Jurkat, Clone E6-1 (cell line): ENCODE data around the gene ANTKMT.
"Not testable (repeated sequence)": the region's sequence is repeated elsewhere in the genome, so short reads cannot be mapped to it uniquely, and the experiment has no call there.

Source experiments
- DNase-seq: peaks from one replicate; pipeline ENCODE4 v3.0.0-alpha.2; 2011; ENCODE audit warnings: low read depth, low spot score
- H3K4me3 ChIP-seq: 2 replicates; pipeline ENCODE4 v1.5.1; 2011; ENCODE audit warnings: mild to moderate bottlenecking, low read length, control low read depth, moderate library complexity

ANTKMT gene

DNA sequence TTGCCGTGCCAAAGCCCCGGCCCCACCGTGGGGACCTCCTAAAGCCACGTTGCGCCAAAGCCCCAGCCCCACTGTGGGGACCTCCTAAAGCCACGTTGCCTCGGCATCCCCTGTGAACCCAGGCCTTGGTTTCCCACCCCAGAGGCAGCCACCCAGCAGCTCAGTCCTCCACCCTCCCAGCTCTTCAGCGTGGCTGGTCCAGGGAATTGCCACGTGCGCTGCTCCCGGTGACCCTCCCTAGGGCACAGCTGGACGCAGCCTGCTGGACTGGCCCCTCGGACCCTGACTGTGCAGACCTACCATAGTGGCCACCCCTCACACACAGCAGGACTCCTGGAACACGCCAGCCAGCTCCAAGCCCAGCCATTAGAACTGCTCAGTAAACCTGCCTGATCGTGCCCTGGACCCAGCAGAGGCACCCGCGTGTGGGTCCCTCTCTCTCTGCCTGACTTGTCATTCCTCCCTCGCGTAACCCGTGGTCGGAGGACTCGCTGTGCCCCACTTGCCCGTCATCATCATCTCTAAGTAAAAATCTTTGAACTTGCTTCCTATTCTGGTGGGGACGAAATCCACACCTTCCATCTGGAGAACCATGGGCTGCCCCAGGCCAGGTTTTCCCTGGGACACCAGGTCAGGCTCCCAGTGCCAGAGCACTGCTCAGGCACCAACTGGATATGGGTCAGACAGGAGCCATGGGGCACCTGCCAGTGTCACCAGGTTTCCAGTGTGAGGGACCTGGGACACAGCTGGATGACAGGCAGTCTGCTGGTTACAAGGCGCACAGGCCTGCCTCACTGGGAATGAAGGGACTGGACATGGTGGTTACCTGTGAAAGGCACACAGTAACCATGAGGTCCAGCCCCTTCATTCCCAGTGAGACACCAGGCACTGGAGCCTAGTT, 14.3 kb downstream of the ANTKMT start:
- DNase-seq, result no peak
- H3K4me3 ChIP-seq, result no peak overlapping the region

DNA sequence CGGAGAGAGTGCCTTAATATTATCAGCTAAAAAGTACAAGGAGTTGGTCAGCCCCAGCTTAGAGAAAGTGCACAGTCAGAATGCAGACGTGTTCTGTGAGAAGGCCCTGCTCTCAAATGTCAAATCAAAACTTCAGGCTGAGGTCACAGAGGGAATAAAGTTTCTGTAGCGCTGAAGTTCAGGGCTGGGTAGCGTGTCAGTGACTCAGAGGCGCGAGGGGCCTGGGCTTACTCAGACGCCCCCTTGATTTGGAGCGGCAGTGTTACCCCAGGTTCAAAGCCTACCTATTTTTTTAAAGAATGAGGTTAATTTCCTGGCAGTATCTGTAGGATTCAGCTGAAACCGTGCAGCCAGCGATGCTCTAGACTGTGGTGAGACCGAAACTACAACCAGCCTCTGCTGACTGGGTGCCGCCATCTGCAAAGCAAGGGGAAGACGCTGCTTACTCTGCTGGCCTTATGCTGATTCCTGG, 15.1 kb downstream of the ANTKMT start:
- DNase-seq, result no peak
- H3K4me3 ChIP-seq, result no peak overlapping the region

DNA sequence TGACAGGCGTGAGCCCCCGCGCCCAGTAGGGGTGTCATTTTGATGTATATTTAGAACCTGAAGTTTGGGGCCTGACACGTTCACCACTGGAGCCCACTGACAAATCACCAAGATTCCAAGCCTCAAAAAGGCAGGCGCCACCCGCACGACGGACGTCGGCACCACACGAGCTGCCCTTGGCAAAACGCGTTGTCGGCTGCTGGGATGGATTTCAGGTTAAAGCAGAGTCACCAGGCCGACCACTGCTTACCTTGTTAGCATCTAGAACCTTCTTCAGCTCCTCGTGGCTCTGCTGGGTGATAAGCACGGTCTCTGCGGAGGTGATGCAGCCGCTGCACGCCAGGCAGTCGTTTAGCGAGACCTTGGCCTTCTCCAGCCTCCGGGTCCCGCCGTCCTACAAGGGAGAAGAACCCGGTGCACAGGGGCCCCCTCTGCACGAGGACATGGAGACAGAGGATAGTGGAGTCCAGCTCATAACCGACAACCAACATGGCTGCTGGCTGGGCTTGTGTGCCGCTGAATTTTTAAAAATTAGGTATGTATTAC, 16.1 kb downstream of the ANTKMT start:
- H3K4me3 ChIP-seq, result peak overlapping the region; percentile 57
- DNase-seq, result no peak

DNA sequence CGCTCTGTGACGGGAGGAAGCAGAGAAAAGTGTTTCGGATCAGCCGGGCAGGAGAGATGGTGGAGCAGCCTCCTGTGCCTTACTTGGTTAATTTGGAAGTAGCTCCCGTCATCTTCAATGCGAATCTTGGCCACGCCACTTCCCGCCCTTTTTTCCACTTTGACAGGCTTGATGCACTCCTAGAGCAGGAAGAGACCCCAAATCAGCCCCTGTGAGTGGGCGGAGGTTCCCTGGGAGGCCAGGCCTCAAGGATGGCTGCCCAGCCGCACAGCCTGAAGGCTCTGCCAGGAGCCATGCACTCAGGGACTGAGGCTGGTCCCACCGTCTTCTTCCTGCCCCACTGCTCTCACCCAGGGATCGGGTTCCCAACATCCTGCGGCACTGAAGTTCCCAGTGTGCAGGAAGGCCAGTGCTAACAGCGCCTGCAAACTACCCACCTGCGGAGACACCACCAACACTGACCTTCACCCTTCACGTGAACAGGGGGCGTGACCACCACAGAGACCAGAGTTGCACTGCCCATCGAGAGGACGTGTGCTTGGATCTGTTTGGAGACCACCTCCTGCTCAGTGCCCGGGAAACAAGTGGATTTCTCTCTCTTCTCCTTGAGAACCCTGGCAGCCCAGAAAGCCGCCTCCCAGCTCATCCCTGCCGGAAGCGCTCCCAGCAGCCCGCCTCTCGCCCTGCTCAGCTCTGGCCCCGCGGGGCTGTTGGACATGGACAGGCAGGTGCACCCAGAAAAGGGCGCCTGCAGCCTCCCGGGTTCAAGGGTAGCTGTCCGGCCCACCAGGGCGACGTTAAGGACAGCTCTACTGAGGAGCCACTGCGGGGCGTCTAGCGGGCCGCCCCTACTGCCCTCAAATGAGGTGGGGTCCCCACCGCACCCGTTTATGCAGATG, 18.9 kb downstream of the ANTKMT start:
- DNase-seq, result no peak
- H3K4me3 ChIP-seq, result peak overlapping the region; percentile 77

DNA sequence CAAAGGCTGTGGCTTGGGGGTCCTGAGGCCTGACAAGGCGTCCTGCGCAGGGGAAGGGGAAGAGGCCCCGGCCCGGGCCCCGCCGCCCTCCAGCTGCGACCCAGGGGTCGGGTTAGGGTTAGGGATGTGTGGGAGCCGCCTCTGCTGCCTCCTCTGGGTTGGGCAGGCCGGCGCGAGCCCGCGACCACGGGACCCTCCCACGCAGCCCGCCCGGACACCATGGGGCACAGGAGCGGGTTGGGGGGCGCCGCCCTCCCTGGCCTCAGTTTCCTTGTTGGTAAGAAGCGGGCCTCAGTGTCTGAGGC, 19.5 kb downstream of the ANTKMT start:
- H3K4me3 ChIP-seq, result peak overlapping the region; percentile 77
- DNase-seq, result no peak

DNA sequence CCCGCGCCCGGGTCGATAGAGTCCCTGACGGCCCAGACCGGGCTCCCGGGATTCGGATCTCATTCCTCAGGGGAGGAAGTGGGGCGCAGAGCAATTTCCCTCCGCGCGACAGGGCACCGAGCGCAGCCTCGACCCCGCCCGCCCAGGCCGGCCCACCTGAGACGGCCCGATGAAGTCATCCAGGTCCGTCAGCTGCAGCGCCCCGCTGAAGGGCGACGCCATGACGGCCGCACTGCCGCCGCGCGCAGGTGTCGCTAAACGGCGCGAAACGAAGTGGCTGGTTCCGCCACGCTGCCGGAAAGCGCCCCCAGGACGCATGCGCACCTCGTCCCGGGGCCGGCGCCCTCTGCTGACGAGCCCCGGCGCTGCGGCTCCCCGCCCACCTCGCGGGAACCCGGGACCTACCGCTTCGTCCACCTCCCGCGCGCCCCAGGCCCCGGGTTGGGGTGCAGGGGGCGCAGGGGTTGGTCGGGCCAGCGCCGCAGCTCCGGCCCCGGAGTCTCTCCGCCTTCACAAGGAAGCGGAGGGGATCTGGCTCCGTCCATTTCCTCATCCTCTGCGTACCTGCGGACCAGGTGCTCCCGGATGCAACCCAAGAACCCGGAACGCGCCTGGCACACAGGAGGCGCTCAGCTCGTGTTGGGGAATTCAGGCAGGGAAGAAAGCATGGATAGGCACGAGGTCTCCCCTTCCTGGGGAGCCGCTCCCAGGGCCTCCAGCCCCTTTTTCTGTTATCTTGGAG, 20.0 kb downstream of the ANTKMT start, which contains the start of gene CIAO3:
Gene CIAO3 (minus strand): TSS at position 234 of the 742 bp plus-strand sequence. CDS start 12 bp downstream, at position 222.
- peak; percentile 83 for DNase-seq
- peak within 1 kb of the TSS; percentile 77 for H3K4me3 ChIP-seq

DNA sequence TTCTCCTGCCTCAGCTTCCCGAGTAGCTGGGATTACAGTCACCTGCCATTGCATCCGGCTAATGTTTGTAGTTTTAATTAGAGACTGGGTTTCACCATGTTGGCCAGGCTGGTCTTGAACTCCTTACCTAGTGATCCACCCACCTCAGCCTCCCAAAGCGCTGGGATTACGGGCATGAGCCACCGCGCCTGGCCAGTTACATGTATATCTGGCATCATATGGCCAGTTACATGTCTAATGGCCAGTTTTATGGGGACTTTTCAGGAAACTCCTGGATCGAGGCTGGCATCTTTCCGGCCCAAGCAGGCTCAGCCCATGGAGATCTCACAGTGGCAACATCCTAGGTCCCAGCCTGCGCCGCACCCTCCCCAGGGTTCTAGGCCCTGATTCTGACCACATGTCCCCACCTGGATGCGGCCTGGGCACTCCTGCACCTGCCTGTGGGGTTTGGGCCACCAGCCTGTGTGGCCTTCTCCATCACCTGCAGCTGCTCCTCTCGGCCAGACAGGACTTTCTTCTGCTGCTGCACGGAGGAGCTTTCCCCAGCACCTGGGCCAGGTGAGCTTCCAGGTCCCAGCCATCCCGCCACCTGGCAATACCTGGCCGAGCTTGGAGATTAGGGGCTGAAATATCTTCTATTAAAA, 21.2 kb downstream of the ANTKMT start:
- no peak overlapping the region for H3K4me3 ChIP-seq
- DNase-seq, result no peak

DNA sequence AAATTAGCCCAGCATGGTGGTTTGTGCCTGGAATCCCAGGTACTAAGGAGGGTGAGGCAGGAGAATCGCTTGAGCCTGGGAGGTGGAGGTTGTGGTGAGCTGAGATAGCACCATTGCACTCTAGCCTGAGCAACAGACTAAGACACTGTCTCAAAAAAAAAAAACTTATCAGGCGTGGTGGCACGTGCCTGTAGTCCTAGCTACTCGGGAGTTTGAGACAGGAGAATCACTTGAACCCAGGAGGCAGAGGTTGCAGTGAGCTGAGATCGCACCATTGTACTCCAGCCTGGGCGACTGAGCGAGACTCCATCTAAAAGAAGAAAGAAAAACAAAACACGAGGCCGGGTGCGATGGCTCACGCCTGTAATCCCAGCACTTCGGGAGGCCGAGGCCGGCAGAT, 21.9 kb downstream of the ANTKMT start:
- DNase-seq, result not testable (repeated sequence)

DNA sequence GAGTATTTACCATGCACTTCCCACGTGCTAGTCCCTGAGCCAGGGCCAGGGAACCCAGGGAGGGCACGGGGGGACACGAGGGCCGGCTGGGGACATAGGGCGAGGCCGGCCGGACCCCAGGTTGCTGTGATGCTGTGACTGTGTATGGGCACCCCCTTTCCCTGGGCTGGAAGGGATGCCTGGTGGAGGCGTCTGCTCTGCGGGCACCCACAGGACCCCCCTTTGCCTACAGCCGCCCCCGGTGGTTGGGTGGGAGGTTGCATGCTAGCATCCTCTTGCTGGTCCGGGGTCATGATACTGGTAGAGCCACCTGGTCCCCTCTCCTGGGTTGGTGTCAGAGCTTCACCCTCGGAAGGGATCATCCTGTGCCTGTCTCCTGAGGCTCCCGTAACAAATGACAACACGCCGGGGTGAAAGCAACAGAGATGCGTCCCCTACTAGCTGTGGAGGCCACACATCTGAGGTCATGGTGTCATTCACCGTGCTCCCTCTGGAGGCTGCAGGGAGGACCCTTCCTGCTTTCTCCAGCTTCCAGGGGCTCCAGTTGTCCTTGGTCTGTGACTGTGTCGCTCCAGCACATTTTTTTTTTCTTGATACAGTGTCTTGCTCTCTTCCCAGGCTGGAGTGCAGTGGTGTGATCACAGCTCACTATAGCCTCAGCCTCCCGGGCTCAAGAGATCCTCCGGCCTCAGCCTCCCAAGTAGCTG, 23.0 kb downstream of the ANTKMT start:
- no peak for DNase-seq
- H3K4me3 ChIP-seq, result no peak overlapping the region

More for the DNA sequence above, 21.9 kb downstream of the ANTKMT start:
- H3K4me3 ChIP-seq, result not testable (repeated sequence)

DNA sequence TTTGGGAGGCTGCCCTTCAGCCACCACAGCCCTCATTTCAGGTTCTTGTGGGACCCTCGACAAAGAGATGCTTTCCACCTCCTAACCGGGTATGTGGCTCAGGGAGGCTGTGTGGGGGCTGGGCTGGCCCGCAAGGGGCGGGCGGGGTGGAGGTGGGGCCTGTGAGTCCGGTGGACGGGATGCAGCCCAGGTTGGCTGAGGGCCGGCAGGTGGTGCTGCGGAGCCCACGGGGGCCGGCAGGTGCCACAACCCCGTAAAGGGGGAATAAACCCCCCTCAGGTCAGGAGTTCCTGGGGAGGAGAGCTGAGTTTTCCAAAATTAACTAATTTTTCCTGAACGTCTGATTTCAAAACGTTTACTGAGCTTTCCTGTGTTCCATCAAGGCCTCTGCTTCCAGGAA, 24.8 kb downstream of the ANTKMT start:
- no peak overlapping the region for H3K4me3 ChIP-seq
- DNase-seq, result no peak

DNA sequence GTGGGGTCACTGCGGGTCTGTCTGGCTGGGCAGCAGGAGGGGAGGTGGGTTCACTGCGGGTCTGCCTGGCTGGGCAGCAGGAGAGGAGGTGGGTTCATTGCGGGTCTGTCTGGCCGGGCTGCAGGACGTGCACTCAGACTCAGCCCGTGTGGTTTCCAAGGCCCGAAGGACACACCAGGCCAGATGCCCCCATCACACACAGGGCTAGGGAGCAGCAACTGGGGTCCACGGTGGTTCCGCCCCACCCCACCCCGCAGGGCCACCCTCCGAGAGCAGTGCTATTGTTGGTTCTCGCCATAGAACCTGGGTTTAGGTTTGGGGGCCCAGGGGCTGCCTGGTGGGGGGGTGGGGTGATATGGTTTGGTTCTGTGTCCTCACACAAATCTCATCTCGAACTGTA, 25.7 kb downstream of the ANTKMT start:
- no peak for DNase-seq
- H3K4me3 ChIP-seq, result no peak overlapping the region

DNA sequence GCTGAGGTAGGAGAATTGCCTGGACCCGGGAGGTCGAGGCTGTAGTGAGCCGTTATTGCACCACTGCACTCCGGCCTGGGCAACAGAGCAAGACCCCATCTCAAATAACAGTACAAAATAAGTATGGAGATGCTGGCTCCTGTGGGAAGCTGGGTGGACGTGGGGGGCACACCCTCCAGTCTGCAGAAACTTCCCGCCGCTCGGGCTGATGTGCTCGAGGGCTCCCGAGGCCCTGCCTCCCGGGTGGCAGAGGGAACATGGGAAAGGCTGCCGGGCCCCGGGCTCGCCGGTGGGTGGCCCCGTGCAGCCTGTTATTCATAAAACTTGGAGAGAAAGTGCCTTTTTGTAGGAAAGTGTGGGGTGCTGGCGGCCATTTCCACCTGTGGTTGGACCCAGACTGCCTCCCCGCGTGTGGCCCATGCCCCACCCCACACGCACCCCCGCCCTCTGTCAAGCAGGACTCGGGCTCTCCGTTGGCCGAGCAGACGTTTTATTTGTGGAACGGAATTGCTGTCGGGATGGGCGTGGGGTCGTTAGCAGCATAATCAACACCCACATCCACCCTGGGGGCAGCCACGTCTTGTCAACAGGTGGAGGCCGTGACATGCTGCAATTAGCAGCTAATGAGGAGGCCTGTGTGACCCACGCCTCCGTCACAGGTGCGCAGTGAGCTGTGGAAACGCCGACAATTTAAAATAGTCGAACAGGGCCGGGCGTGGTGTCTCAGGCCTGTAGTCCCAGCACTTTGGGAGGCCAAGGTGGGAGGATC, 27.2 kb downstream of the ANTKMT start:
- no peak for DNase-seq
- H3K4me3 ChIP-seq, result no peak overlapping the region

DNA sequence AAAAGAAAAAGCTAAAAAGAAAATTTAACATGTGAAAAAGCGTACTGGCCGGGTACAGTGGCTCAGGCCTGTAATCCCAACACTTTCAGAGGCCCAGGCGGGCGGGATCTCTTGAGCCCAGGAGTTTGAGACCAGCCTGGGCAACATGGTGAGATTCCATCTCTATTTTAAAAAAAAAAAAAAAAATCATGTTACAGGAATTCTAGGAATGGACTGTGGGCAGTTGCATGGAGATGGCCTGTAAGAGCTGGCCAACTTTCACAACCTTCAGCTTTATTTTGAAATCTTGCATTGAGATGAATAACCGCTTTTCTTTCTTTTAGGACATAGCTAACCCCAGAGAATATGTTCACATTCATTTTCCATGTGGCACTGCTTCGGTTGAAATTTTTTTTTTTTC, 28.1 kb downstream of the ANTKMT start:
- DNase-seq, result no peak
- H3K4me3 ChIP-seq, result no peak overlapping the region

DNA sequence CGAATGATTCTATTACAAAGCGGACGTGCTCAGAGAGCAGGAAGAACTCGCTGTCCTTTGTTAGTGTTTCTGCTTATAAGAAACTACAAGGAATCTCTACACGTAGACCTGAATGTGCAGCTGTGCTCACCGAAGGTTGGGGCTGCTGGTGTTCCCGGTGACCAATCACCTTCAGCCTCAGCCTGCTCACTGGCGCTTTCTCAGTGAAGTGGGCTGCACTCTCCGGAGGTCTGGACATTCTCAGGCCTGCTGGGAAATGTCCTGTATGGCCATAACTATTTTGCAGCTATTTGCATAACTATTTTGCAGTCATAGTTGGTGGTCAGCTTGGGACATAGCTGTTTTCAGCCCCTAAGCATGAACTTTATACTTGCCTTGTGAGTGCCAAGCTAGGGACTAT, 29.5 kb downstream of the ANTKMT start:
- H3K4me3 ChIP-seq, result no peak overlapping the region
- no peak for DNase-seq

DNA sequence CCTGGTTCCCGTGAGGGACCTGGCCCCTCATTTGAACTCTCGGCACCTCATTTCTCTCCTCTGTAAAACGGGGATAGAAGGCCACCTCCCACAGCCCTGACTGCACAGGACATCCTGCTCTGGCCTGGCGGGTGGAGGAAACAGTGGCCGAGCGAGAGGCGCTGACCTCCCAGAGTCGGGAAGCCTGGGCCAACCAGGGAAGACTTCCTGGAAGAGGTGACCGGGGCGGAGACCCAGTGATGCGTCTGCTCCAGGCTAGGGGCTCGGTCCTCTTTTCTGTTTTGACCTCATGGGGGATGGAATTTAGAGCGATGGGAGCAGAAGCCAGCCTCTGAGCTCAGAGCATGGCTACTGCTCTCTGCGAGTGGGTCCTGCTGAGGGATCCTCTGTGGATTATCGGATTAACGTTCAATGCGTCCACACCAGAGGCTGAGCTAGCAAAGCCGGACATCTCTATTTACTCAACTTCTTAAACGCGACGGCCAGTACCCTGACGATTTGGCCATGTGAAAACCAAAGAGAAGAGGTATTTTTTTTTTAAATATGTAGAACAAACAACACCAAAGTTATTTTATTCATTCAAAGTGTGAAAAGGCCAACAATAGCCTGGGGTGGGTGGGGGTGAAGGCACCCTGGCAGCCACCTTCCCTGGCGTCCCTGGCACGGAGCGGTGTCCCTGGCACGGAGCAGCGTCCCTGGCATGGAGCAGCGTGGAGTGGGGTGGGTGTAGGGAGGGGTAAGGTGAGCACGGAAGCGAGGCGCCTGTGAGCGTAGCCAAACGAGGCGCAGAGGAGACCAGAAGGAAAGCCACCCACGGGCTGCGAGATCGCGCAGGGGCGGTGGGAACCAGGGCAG, 30.4 kb downstream of the ANTKMT start:
- DNase-seq, result no peak
- no peak overlapping the region for H3K4me3 ChIP-seq

DNA sequence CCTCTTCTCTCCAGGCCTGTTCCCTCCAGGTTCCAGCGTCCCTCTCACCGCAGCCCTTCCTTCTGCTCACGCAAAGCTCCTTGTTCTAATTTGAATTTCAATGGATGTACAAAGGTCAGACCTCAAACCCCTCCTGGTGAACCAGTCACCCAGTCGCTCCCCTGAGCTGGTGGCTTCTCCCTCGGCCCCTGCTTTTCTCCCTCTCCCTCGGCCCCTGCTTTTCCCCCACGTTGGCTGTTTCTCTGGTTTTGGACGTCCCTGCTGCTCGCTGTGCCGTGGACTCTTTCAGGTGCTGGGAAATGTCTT, 31.0 kb downstream of the ANTKMT start:
- no peak overlapping the region for H3K4me3 ChIP-seq
- no peak for DNase-seq
